HG03097 (cell line): ENCODE results near the gene MICA.
"Not testable (repeated sequence)": the region's sequence is repeated elsewhere in the genome, so short reads cannot be mapped to it uniquely, and the experiment has no call there.

Experiments used
- ATAC-seq: cut with Tn5 transposase; IDR thresholded peaks from one replicate; pipeline ENCODE4 v1.9.1; 2021; ENCODE audit not compliant: unreplicated experiment, low FRiP score

The MICA gene

DNA sequence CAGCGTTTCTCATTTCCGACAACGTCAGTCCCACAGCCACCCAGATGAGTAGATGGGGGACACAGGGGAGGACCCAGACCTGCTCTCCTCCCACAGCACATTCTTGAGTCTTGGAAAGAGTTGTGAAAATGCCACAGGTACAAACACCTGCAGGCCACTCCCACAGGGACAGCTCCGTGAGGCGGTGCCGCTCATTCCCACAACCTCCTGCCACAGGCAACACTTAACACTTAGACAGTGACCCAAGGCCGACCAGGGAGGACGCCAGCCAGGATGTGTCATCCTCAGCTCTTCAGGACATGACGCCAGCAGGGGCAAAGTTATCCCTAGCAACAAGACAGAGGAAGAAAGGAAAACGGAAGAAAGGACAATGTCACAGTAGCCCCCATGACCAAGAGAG is 23.5 kb upstream of the MICA start:
- no peak for ATAC-seq

DNA sequence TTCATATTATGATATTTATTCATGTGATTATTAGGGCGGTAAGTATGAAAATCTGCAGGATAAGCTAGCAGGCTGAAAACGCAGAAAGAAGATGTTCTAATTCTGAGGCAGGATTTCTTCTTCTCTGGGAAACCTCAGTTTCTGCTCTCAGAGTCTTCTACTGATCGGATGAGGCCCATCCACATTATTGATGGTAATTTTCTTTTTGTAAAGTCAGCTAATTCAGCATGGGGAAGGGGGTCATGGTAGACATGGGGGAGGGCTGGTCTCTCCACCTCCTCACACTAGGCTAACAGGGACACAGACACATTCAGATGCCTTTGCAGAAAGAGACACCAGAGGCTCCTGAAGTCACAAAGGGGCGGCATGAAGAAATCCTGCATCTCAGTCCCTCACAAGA is 21.7 kb upstream of the MICA start:
- no peak for ATAC-seq

- no peak for ATAC-seq
These were observed 20.2 kb upstream of the MICA start for GRCh38 chr6:31383149-31383548.

- no peak for ATAC-seq
These were observed 18.4 kb upstream of the MICA start for GRCh38 chr6:31385041-31385440.

GRCh38 chr6:31386099-31386498 is 17.3 kb upstream of the MICA start:
- ATAC-seq: no peak

DNA sequence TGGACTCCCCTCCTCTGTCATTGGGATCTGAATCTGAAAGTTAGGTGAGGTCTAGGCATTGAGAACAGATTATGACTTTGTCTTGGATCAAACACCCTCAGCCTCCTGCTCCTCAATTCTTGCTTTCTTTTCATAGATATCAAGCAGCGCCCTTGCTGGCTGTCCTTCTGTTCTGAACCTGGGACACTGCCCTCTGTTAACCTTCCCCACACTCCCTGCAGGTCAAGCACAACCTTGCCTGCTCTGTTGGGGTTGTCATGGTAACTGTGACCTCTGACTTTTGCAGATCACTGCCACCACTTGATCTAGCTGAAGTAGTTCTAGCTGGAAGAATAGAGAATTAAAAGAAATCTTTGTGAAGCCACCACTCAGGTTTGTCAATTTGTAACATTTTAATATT is 16.4 kb upstream of the MICA start:
- ATAC-seq: no peak

DNA sequence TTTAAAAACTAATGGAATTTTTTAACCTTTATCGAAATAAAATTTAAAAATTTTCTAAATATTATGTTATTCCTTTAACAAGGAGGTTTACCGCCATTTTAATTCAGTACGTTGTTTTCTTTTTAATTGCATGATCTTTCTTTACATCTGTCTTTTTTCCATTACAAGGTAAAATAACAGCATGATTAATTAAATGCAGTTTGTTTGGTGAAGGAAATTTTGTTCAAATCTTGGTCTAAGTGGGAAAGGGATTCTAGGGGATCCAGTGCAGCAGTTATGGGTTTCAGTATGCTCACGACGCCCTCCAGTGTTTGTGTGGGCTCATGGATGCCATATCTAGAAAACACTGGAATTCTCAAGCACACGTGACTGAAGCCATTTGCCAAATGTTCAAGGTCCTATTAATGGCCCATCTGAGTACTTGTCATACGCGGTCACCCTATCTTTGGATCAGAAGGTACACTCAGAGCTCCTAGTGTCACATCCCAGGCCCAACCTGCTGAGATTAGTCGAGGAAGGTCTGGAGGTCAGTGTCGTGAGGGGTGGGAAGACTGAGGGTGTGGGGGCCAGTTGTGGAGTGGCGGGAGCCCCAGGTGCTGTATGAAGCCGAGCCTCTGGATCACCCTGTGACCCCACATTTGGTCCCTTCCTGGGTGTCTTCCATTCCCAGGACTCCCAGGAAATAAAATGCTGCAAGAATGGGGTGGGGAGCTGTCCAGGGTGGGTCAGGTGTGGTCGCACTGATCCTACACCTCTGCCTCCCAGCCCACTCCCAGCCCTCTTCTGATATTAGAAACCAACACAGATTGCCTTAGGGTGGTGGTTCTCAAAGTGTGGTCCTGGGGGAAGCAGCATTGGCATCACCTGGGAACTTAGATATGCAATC is 14.2 kb upstream of the MICA start:
- not testable (repeated sequence) for ATAC-seq

DNA sequence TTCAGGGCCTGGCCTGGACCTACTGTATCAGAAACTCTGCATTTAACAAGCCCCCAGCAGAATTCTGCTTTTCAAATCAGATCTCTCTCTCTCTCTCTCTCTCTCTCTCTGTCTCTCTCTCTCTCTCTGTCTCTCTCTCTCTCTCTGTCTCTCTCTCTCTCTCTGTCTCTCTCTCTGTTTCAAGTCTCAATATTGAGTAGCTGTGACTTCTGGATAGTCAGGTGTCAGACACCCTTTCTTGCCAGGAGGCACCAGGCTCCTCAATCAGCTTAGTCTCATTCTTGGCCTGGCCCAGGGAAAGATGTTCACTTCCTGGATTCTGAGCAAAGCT is 13.6 kb upstream of the MICA start:
- ATAC-seq: not testable (repeated sequence)

DNA sequence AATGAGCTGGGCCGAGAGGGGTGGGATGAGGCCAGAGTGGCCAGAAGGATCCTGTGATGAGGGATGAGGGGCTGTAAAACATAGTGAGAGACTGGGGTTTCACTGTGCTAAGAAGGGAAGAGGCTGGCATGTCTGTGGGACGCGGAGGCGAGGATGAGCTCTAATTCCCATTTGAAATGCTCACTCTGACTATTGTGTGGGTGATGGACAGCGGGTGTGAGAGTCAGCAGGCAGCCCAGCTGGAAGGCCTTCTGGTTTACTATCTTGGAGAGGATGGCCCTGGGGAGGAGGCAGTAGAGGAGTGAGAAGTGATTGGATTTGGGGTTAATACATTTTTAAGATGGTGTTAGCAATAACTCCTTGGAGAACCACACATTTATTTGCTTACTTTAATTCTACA is 9.5 kb upstream of the MICA start:
- ATAC-seq: no peak

DNA sequence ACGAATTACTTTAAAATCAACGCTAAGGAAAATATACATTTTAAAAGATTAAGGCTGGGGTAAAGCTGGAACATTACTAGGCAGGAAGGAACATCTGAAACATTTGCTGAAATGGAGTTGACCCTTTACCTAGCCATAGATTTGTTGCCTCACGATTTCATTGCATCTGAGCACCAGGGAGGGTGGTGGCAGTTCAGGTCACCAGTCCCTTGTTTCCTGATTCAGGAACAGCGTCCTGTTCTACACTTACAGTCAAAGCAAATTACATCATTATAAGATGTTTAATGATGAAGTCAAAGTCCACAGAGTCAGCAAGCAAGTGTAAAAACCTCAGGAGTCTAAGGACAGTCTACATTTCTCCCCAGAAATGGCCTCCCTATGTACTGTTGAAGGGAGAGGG is 9.0 kb upstream of the MICA start:
- ATAC-seq: no peak

GRCh38 chr6:31395832-31396231 is 7.6 kb upstream of the MICA start:
- ATAC-seq: no peak

- ATAC-seq: no peak
These were observed 6.8 kb upstream of the MICA start for GRCh38 chr6:31396422-31397152.

- ATAC-seq: not testable (repeated sequence)
These were observed 6.3 kb upstream of the MICA start for GRCh38 chr6:31397153-31397499.

- ATAC-seq: no peak
These were observed 5.4 kb upstream of the MICA start for GRCh38 chr6:31397901-31398525.

GRCh38 chr6:31399589-31400466 is 3.6 kb upstream of the MICA start:
- ATAC-seq: no peak

GRCh38 chr6:31400467-31401289 is 2.7 kb upstream of the MICA start:
- no peak for ATAC-seq

DNA sequence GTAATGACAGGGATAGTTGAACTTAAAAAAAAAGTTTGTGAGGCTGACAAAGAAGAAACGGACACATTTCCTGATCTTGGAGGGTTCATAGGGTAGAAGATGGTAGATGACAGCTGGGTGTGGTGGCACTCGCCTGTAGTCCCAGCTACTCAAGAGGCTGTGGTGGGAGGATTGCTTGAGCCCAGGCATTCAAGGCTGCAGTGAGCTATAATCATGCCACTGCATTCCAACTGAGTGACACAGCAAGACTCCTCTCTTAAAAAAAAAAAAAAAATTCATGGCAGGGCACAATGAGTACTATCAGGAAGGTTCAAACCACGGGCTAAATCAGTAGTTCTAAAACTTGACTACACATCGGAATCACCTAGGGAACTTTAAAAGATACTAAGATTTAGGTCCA is 2.0 kb upstream of the MICA start:
- no peak for ATAC-seq

- ATAC-seq: no peak
These were observed 792 bp upstream of the MICA start for GRCh38 chr6:31402324-31403282.

GRCh38 chr6:31404061-31404364 is 618 bp downstream of the MICA start:
- not testable (repeated sequence) for ATAC-seq
